NCI-H2107 treated with DMSO at 0.1 percent for 48 hours (cell line): ENCODE data around the gene RNF169.
"Not testable (repeated sequence)": the region's sequence is repeated elsewhere in the genome, so short reads cannot be mapped to it uniquely, and the experiment has no call there.

Source experiments
- DNase-seq: peaks from one replicate; lab custom pipeline; 2025; ENCODE audit not compliant: unreplicated experiment; lab: John Stamatoyannopoulos, UW

The RNF169 gene

DNA sequence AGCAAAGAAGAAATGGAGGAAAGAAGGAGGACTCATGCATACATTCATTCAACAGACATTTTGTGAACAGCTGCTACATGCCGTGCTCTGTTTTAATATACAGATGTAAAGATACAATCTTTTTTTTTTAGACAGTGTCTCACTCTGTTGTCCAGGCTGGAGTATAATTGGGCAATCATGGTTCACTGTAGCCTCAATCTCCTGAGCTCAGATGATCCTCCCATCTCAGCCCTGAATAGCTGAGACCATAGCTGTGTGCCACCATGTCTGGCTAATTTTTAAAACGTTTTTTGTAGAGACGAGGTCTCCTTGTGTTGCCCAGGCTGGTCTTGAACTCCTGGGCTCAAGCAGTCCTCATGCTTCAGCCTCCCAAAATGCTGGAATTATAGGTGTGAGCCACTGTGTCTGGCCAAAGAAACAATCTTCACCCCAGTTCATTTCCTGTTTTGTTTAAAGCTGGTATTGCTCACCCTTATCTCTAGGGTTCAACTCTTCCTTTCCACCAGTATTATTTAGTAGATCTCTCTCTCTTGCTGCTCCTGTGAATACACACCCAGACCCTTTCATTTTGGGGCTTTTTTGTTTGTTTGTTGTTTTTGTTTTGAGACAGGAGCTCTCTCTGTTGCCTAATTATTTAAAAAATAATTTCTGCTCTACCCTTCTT lies 69.8 kb downstream of the RNF169 start:
- DNase-seq, result no peak

DNA sequence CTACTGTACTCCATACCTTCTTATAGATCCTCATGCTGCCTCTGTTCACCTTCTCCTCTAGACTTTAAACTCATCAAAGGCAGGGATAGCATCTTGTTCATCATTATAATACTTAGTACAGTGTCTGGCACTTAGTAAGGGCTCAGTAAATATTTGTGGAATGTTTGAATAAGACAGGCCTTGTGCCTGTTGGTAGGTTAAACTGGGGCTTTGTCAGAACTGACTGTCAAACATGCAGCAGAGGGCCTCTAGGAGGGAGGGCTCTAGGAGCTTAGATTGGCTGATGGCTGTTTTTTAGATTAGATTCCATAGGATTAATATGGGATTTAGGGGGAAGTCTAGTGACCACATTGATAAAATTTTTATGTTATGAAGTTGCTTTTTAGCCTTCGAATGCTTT lies 70.8 kb downstream of the RNF169 start:
- no peak for DNase-seq

DNA sequence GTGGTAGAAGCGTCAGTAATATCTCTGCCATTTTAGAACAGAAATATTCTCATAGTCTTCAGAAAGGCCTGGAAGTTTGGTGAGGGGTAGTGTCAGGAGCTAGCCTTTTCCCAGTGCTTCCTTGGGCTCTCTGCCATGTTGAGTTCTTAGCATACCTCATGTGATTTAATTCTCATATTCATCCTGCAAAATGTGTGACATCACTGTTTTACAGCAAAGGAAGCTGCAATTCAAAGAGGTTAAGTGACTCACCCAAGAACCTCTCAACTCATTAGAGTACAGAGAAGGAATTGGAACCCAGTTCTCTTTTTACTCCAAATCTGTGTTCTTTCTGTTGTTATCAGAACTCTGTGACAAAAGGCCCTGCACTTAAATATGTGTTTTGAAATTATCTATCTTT lies 72.1 kb downstream of the RNF169 start:
- DNase-seq, result no peak

DNA sequence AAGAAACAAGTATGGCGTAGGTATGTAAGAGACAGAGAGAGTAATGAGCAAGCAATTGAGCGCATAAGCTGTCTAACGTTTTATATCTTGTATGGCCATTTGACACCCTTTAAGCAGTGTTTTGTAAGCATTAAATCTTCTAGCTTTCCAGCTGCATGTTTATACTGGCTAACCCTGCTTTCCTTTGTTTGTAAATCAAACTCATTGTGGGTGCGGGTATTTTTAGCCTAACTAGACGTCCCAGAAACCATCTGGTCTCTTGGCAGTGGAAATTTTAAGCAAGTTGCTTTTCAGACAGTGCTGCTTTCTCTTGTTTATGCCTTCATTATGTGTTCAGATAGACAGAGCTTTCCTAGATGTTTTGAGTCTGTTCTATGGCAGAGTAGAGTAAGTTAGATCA lies 73.5 kb downstream of the RNF169 start:
- DNase-seq, result peak; percentile 90

DNA sequence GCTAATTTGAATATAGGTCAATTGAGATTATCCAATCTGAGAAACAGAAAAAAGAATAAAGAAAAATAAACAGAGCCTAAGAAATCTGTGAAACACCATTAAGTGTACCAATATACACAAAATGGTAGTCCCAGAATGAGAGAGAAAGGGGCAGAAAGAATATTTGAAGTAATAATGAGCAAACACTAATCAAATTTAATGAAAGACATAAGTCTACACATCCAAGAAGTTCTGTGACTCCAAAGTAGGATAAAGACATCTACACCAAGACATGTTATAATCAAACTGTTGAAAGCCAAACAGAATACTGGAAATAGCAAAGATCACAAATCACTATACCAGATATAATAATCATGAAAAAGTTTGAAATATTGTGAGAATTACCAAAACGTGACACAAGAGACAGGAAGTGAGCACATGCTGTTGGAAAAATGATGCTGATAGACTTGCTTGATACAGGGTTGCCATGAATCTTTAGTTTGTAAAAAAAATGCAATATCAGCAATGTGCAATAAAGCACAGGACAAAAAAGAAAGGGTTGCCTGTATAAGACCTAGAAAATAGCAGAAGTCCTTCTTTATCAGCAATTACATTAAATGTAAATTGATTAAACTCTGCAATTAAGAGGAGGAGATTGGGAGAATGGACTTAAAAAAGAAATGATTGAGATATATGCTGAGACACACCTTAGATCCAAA lies 75.8 kb downstream of the RNF169 start:
- DNase-seq, result no peak

DNA sequence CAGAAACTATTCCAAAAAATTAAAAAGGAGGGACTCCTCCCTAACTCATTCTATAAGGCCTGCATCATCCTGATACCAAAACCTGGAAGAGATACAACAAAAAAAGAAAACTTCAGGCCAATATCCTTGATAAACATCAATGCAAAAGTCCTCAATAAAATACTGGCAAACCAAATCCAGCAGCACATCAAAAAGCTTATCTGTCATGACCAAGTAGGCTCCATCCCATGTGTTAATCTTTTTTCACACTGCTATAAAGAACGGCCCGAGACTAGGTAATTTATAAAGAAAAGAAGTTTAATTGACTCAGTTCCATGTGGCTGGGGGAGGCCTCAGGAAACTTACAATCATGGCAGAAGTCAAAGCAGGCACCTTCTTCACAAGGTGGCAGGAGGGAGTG lies 76.9 kb downstream of the RNF169 start:
- DNase-seq, result not testable (repeated sequence)

DNA sequence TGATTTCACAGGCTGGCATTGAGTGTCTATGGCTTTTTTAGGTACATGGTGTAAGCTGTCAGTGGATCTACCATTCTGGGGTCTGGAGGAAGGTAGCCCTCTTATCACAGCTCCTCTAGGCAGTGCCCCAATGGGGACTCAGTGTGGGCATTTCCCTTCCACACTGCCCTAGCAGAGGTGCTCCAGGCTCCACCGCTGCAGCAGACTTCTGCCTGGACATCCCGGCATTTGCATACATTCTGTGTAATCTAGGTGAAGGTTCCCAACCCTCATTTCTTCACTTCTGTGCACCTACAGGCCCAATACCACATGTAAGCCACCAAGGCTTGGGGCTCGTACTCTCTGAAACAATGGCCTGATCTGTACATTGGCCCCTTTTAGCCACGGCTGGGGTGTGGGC lies 78.3 kb downstream of the RNF169 start:
- DNase-seq, result no peak

DNA sequence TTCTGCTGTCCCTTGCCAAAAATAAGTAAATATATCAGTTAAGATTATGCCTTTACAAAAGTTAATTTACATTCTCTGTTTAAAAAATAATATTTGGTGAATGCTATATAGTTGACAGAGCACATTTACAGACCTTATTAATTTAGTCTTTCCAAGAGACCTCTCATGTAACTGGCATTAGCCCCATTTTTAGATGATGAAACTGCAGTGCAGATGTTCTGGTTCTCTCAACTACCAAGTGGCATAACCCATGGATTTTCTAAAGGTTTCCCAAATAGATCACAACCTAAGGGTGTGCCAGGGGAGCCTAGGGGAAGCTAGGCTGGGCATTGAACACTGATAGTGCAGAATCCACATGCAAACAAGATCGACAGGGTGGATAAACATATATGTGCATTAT lies 88.5 kb downstream of the RNF169 start:
- no peak for DNase-seq

DNA sequence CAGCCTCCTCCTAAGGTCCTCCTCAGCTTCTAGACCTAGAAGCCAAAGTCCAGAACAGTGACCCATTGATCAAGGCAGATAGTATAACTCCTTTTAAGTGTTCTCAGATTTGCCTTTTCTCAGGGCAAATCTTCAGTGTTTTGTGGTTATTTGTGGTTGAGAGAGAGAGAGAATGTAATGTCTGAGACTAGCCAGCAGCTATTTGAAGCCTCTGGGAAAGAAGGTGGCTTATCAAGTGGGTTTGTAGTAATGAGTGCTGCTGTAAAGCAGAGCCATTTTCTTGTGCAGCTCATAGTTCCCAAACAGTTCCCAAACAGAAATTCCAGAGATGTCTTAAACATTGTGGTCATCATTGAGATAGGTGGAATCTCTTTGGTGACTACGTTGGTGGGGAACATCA lies 89.5 kb downstream of the RNF169 start:
- no peak for DNase-seq

DNA sequence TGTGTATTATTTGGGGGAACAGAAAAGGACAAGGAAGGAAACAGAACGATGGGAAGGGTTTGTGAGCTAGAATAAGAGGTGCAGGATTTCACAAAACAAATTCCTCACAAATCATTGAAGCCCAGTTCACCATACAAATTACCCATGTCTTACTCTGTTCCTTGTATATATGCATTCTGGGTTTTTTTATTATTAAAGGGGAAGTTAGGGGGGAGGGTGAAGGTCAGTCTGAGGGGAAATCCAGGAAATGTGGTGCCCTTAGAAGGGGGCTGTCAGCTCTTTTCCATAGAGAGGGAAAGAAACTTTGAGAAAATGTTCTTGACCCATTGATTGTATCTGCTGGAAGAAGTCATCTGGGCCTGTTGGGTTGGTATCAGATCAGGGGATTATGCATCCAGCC lies 90.8 kb downstream of the RNF169 start:
- no peak for DNase-seq

DNA sequence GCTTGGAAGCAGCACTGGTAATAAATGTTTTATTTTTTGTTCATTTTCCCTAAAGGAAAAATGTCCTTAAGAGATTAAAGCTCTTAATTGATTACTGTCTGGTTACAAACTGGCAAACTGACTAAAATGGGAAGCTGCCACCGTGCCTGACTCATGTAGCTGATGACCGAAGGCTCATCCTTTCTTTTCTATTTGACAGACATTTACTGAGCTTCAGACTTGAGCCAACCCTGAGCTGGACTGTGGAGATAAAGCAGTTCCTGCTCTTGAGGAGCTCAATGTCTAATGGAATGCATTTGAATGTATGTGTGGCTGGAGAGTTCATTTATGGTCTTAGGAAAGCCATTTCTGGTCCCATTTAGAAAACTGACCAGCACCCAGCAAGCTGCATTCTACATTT lies 91.3 kb downstream of the RNF169 start:
- no peak for DNase-seq

DNA sequence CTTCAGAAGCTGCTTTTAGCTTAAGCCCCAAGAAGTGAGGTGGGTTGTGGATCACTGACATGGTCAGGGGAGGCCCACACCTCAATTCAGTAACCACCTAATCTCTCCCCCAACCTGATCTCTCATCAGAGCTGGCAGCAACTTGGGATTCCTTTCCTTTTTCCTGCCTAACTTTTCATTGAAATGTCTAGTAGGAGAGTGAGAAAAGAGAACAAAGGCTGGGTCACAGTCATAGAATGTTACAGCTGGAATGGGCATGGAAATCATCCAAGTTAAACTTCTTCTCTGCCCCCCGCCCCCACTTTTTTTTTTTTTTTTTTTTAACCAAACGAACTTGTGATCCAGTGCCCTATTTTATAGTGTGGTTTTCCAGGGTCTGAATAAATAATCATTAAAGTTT lies 91.8 kb downstream of the RNF169 start:
- DNase-seq, result no peak

DNA sequence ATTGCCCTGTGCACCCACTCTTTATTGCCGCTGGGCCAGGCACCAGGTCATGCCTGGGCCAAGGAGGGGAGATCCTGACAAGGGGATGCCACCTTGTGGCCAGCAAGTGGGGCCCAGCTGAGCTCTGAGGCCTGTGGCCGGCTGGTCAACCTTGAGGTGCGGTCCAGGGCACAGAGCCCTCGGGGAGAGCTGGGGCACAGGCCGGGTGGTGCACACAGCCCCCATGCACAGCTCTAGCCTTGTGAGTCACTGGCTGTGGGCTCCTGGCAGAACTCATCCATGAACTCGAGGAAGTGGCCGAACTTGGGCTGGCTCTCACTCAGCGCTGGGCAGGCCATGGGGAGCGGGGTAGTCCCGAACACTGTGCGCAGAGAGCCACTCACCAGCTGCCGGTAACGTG lies 94.3 kb downstream of the RNF169 start:
- DNase-seq, result no peak

DNA sequence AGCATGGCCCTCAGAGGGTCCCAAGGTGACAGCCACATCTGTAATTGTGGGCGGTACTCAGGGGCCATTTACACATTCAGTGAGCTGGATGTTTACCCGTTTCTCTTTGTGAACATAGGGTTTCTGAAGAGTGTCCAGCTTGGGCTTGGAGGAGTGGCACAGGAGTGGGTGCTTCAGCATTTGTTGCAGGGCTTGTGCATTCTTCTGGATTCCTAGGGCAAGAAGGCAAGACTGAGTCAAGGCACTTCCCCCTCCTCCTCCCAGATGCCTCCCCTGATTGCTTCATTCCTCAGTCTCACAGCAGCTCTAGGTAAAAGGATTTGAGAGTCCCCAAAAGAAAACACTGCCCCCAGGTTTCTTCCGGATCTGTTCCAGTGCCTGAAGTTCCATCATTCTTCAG lies 95.4 kb downstream of the RNF169 start:
- DNase-seq, result no peak

DNA sequence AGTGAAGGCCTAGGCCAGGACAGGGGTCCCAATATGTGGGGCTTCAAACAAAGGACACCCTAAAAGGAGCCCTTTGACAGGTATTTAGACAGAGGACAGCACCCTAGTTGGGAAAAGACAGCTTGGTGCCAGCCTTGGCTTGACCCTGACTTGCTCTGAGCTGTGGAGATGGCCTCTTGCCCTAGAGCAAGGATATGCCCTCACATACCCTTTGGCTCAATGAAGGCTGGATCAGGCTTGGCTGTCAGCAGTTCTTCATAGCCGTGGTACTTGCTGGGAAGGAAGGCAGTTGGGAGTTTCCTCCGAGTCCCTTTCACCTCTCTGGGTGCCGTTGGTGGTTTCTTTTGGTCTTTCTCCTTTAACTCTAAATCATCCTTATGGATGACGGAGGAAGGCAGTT lies 96.2 kb downstream of the RNF169 start:
- no peak for DNase-seq

DNA sequence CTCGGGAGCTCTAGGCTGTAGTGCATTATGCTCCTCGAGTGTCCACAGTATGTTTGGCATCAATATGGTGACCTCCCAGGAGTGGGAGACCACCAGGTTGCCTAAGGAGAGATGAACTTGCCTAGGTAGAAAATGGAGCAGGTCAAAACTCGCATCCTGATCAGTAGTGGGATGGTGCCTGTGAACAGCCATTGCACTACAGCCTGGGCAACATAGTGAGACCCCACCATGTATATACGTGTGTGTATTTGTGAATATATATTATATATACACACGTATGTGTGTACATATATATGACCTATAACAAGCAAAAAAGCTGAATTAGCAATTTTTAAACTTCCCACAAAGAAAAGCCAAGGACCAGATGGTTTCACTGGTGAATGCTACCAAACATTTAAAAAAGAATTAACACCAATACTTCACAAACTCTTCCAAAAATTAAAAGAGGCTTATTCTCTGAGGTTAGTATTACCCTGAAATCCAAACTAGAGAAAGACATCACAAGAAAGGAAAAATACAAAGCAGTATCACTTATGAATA lies 97.4 kb downstream of the RNF169 start:
- DNase-seq, result no peak

DNA sequence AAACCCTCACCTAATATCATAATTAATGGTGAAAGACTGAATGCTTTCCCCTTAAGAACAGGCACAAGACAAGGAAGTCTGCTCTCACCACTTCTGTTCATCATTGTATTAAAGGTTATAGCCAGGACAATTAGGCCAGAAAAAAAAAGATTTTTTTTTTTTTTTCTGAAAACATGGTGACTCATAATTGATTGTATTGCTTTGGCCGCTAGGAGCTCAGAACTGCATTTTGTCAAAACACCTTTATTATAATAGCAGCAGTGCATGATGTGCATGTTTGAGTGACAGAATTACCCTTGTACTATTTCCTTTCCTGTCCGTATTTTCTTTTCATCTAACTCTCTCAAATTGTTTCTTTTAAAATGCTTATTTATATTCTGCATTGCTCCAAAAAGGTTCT lies 98.1 kb downstream of the RNF169 start:
- no peak for DNase-seq

DNA sequence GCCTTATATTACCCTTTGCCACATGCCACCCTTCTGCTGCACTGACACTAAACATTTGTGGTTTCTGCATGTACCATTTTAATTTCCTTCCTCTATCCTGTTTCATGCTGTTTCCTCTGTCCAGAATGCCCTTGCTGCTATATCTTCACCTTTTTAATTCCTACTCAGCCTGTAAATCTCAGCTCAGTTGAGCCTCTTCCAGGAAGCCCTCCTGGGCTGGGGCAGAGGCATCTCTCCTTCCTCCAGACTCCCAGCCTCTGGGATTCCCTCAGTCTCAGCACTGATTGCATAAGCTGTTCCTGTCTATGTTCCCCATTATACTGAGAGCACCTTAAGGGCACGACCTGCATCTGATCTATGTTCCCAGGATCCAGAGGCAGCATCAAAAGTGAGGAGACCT lies 98.7 kb downstream of the RNF169 start:
- no peak for DNase-seq

DNA sequence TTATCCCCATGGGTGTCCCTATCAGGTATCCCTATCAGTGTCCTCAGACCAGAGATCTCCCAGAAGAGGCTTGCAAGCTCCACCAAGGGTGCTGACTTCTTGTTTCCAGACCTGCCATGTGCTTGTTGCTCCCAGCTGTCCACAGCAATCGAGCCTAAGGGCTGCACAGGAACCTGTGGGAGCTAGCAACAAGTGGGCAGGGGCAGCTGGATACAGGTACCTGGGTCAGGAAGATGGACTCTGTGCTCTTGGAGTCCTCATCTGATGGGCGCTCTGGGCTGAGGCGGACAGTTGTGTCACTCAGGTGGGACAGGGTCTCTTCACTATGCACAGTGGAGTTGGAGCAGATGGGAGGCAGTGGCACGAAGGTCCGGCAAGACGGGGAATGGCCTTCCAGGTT lies 99.2 kb downstream of the RNF169 start:
- no peak for DNase-seq

DNA sequence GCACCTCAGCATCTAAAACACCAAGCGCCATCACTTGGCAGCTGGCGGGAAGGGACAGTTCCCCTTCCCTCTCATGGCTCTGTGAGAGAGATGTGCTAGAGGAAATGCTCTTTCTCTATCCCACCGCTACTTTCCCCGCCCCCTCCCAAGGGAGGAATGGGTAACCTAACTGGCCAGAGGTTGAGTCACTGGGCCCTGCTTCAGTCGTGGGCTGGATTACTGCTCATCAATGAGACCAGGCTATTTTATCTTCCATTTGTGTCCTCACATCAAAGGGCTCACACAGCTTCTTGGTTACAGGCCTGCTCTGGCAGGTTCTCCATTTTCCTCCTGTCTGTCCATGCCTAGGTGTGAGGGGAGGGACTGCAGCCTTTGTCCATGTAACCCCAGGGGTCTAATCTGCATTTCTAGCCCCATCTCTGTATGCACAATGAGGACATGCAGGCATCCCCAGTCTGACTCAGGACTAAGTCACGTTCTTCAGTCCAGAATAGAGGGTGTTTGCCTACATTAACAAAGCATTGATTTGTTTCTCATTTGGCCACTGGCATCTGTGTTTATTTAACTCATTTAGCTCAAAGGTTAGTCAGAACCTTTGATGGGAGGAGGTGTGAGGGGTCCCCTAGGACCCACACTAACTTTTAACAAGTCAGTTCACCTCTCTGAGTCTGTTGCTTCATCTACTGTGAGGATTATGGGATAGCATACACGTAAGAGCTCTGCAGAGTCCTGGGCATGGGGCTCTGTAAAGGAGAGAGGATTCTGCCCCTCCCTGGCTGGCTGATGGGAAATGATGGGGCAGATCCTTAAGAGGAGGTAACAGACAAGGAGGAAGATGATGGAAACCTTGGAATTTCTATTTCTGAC lies 101.1 kb downstream of the RNF169 start:
- DNase-seq, result no peak

DNA sequence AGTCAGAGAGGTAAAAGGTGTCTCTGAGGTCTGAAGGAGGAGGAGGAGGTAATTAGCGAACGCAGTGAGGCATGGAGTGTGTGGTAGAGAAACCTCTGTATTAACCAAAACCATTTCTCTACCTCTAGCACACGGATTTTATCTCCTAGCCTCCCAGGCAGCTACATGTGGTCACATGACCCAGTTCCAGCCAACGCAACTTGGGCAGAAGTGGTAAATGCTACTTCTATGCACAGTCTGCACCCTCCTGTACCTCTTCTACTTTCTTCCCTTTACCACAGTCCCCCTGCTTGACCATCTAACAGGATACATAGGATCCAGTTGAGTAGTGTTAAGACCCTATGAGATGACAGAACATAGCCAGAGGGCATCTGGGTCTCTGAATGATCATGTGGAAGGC lies 104.6 kb downstream of the RNF169 start:
- DNase-seq, result no peak

DNA sequence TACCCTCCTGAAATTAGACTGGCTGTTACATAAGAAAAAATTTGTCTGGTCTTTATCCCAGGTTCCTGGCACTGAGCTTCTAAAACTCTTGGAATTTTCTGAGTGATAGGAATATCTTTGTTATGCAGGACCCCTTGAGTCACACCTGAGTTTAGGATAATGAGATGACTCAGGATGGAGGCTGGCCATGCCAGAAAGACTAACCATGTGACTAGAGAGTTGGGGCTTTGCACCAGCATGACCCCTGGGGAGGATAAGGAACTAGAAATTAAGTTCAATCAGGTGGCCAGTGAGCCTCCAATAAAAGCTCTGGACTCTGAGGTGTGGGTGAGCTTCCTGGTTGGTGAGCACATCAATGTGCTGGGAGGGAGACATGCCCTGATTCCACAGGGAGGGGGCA lies 112.1 kb downstream of the RNF169 start:
- no peak for DNase-seq
